Hematopoietic multipotent progenitor cell treated with erythropoietin and hydrocortisone succinate and interleukin-3 and kit ligand, for 4 days (in vitro differentiated cells): ENCODE data around the gene GRM4.

Source experiments
- DNase-seq: peaks from one replicate; pipeline ENCODE4 v3.0.0-alpha.2; 2015

The GRM4 gene

DNA sequence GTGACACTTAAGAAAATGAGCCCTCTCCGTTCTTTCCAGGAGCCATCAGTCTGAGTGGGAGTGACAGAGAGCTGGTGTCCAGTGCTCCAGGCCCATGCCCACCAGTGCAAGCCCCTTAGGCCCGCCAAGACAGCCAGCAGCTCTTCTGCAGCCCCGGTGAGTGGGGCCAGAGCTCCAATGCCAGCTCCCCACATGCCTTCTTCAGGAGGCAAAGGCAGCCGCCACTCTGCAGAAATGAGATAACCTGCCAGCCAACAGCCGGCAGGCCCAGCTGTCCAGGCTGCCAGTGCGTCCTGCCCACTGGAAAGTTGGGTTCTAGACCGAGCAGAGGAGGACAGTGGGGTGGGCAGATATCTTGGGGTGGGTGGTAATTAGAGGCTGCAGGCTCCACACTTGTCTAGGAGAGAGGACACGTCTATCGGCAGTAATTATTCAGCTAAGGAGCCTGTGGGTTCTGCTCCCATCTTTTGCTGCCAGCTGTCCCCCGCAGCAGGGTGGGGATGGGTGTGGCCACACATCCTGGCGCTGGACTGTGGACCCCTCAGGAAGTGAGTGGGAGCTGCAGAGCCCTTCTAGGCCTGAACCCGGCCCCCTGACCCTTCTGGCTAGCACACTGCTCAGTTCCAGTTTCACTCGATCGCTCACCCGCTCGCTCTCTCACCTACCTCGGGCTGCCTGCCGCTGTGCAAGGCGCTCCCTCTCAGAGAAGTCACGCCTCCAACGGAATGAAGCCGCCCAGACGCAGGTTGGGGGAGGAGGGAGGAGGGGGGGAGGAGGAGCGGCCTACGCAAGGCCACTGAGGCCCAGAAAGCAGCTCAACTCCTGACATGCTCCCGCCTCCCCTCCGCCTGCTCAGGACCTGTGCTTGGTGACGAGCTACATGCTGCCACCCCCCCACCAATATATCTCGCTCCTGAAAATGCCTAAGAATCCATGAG is 3.6 kb downstream of the GRM4 start:
- peak; percentile 39 for DNase-seq

DNA sequence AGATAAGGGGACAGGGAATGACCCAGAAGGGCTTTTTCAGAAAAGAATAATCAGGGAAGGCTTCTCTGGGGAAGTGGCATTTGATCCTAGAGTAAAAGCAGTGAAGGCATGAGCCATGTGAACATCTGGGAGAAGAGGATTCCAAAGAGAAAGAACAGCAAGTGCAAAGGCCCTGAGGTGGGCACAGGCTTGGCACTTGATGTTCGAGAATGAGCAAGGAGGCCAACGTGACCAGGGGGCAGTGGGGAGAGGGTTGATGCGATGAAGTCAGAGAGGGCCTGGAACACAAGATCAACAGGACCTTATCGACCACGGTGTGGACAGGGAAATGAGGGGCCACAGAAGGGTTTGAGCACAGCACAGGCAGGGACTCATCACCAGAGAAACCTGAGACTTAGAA is 5.8 kb downstream of the GRM4 start:
- no peak for DNase-seq

DNA sequence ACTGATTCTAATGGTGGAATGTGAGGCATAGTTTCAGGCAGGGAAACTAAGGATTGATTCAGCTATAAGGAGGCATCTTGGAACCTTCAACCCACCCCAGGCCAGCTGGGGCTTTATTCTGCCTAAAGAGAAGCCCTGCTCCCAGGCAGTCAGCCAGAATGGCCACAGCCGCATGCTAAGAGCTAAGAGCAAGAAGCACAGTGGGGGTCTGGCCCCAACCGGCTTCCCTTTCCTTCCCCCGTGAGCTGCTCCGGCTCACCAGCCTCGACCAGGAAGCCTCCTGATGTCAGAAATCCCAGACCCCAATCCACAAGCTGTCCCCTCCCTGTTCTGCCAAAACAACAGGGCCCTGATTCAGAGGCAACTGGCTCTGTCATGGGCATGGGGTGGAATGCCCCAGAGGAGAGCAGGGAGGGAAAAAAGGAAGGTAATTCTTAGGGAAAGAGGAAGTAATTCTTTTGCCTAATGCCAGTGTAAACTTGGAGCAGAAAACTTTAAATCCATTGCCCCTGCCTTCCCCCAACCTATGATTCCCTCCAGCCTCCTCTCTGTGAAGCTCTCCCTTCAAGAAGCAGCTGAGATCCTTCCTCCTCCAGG is 6.9 kb downstream of the GRM4 start:
- DNase-seq = no peak

DNA sequence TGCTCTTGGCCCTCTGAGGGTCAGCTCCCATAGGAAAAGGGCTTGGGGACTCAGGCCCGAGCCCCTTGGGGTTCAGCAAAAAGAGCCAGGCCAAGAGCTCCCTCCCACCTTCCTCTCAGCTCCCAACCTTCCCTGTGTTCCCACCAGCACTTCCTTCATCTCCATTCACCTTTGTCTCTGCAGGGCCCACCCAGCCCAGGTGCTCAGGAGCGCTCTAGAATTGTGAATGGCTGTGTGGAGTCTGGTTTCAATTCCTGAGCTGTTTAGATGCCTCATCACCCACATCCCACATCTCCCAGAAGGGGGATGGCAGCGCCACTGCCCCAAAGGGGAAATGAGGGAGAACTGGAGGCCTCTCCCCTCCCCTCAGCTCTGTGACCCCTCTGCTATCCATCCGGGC is 7.7 kb downstream of the GRM4 start:
- DNase-seq = no peak

DNA sequence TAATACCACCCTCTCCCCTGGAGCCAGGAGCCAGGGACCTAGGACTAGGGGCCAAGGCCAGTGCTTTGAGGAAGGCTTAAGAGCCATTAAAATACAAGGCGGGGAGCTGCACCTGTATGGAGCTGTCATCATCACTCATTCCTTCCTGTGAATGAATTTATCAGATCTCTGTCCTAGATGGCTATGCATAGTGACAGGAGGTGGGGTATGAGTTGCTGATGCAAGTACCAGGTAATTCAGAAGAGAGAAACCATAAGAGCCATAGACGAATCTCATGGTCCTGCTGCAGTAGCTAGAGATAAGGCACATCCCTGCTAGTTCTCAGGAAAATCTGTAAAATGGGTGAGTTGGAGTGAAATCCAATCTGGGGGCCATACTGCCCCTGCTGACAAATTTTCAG is 10.3 kb downstream of the GRM4 start:
- no peak for DNase-seq

DNA sequence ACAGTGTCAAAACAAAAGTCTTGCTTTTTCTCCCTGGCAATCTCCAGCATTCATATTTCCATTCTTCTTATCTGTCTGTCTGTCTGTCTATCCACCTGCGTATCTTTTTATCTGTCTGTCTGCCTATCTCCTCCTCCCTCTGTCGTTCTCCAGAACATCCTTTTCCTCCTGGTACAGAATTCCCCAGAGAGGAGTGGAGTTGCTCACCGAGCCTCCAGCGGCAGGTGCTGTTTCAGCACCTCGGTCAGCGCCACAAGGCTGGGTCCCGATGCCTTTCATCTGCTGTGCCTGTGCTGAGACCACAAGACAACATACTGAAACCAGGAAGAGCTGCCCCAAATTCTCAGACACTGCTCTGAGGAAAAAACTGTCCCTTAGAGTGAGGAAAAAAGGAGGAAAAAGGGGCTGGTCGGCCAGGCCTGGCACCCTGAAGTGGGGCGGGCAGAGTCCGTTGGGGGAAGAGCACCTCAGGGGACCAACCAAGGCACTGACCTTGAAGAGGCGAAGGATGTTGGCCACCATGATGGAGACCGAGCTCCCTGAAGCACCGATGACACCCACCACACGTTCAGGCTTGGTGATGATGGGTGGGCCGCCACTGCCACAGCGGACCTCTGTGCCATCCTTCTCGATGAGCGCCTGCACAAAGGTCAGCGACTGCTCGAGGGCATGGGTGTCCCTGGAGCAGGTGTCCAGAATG is 13.3 kb downstream of the GRM4 start:
- peak; percentile 64 for DNase-seq

DNA sequence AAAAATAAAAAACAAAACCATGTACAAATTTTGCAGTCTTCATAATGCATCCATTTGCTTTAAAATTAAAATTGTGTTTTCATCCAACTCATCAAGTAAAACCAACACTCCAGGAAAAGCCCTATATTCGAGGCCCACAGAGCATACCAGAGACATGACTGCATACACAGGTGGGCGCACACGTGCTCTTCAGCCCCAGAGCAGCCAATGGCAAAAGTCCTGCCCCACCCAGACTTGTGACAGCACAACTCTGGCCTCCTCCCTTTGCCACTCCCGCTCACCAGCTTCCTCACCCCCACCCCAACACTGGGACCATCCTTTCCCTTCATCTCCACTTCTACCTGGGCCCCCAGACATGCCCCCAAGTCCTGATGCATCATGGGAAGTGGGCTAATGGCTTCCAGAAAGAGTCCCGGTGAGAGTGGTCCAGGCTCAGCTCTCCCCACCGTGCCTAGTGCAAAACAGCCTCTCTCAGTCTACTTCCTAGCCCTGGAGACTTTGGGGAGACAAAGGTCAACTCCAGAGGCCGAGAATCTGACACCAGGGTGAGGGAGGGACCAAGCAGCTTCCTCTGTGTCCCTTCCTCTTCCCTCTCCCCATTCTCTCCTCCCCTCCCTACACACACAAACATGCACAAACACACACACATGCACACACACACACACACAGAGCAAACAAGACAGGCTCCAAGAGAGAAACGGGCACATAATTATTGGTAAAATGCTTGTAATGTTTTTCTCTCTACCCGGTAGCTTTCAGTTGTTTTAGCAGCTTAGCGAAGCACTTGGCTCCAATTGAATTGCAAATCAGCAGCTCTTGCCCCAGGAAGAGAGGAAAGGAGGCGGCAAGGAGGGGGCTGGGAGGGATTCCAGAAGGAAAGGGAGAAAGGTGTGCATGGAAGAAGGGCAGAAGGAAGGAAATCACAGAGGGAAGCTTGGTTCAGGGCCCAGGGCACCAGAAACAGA is 14.3 kb downstream of the GRM4 start:
- no peak for DNase-seq

DNA sequence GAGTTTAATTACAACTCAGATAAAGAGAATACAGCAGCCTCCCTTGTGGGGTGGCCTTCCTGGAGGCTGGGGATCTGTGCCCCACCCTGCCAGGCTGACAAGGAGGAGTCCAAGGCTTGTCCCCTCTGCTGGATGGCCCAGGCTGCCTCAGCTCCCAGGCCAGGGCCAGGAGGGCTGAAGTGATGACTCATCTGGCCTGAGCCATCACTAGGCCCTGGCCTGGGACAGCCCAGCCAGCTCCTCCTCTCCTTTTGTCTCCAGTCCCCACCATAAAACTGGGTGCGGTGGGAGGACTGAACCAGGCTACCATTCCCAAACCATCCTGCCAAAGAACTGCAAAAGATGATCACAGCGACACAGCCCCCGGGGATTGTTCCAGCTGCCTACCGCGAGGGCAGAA is 15.0 kb downstream of the GRM4 start:
- DNase-seq = no peak

DNA sequence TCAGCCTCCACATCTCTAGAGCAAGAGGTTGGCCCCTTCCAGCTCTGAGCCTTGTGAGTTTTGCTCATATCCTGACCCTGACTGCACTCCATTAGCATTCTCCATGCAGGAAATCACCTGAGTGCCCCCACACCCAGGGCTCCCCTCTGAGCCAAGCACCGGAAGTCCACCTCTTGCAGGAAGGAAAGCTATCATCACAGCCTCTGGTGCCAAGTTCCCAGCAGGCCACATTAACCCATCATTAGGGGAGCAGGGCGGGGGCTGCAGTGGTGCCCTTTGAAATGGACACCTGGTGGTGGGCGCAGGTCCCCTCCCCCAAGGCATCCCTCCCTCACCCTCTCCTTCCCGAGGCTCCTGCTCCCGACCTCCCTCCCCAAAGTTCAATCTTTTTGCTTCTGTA is 16.1 kb downstream of the GRM4 start:
- DNase-seq = no peak

DNA sequence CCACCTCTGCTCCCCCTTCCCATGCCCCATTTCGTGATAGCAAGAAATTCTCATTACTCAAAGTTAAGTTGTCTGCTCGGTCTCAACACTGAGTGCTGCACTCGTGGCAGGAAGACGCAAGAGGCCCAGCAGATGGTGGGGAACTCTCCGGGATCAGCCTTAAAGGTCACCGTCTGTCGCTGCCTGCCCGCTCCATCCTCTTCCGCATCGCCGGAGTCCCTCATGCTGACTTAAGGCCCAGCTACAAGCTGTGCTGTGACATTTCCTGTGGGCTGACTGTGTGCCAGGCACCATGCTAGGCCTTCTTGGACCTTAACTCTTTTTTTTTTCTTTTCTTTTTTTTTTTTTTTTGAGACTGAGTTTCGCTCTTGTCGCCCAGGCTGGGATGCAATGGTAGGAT is 17.8 kb downstream of the GRM4 start:
- DNase-seq = no peak

DNA sequence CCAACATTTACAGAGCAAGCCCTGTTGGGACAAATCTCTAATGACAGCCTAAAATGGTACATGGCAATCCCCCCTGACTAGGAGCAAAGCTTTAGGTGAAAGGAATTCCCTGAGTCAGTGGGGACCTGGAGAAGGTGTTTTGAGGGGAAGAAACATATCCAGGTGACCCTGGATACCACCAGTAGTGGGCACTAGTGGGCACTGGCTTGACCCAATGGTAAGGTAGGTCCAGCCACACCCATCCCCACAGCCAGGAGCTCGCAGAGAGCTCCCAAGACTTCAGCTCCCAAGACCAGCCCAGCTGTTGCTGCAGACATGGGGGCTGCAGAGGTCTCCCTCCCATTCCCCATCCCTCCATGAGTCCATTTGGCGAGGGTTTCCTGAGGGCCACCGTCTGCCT is 19.5 kb downstream of the GRM4 start:
- DNase-seq = no peak

DNA sequence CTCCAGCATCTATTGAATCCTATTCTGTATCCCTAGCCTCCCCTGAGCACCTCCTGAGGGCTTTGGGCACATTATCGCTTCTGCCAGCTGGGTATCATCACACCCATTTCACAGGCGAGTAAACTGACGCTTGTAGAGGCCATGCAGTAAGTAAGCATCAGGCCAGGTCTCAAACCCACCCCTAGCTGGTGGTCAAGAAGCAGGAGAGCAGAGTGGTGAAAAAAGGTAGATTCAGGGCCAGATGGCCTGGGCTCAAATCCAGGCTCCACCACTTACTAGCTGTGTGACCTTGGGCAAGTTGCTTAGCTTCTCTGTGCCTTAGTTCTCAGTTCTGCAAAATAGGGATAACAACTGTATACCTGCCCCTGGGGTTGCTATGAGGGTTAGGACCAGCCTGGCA is 19.9 kb downstream of the GRM4 start:
- no peak for DNase-seq

DNA sequence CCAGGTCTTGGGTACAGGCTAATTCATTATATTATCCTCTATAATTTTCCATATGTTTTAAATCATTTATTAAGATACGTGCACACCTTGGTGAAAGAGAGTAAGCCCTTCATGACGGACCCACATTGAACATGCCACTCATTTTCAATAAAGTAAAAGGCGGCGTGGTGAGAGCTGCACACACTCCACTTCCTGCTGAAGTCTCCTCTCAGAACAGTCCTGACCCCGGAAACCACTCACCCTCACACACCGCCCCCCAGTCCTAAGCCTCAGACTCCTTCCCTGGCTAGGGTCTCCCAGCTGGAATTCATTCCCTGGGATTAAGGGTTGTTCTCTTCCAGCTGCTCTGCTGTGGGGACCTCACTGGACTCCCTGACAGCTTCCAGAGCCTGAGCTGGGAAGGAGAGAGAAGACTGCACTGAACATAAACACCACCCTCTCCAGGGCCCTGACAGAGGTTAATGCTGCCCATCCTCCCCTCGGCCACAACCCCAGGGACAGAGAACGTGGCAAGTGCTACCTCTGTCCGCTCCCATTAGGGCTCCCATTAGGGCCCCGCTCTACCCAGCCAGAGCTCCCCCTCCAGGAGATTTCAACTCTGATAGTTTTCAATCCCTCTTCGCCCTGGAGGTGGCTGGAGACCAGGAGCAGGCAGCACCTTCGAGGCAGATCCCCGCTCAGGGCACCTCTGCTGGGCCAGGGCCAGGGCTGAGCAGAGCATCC is 24.8 kb downstream of the GRM4 start:
- DNase-seq = no peak

DNA sequence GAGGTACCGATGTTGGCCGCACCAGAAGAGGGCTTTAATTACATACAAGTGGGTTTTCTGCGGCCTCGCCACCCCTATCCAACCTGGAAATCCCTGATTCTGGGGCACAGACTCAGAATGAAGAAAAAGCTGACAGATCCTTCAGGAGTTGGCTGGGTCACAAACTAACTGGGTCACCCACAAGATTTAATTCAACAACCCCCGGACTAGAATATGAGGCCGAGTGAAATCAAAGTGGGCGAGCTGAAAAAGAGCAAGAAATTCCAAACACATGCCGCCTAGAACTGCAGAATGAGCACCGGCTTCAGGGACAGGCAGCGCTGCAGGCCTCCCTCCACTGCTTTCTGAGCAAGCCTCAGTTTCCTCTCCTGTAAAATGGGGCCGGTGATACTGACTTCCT is 30.0 kb downstream of the GRM4 start:
- no peak for DNase-seq

DNA sequence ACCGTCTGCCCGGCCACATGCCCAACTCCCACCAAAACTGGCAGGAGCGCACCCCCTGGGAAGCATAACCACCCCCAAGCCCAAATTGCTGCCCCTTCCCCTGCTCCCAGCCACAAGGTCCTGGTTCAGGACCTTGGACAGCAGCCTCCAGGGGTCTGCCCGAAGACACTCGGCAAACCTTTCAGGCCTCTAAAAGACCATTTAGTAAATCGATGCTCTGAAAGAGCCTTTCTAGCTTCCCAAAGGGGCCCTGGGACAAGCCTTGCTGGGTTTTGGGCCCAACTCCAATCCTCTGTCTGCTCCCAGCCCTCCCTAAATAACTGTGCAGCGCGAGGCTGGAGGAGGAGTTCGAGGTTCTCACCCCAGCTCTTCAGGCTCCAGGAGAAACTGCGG is 30.5 kb downstream of the GRM4 start:
- DNase-seq = peak; percentile 56

DNA sequence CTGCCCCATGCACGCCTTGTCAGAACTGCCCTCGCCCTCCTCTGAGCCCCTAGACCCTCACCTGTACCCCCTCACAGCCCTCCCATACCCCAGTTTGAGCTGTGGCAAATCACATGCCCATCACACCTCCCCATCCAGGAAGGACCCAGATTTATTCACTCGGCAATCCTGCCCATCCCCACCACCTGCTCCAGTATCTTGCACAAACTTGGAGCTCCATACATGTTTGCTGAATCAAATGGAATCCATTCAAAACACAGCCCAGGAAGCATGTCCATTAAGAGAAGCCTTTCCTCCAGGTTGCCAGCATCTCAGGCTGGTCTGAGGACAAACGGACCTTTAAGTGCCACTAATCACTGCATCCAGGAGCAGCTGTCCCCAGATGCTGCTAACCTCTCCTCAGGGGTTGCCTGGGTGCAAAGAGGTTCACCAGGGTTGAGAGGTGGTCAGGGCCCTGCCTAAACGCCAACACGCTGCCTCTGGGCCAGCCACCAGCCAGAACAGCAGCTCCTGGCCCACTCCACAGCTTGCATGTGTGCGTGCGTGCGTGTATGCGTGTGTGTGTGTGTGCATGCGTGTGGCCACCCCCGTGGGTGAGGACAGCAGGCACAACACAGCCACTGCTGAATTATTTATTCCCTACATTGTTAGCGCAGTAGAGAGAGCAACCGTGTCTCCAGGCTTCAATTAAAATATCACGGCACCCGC is 31.0 kb downstream of the GRM4 start:
- no peak for DNase-seq

DNA sequence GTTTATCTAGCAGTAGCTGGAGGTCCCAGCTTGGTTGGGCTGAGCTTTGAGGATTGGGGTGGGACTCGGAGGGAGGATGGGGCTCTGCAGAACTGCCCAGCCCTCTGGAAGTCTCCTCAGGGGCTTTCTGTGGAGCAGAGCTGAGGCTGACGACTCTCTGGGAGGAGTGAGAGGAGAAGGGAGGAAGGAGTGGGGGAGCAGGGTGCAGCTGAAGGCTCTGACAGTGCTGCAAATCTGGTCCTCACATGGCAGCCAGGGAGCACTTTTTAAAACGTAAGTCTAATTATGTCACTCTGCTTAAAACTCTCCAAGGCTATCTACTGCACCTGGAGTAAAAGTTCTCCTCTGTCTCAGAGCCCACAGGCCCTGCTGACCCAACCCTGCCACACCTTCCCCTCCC is 32.4 kb downstream of the GRM4 start:
- DNase-seq = no peak

DNA sequence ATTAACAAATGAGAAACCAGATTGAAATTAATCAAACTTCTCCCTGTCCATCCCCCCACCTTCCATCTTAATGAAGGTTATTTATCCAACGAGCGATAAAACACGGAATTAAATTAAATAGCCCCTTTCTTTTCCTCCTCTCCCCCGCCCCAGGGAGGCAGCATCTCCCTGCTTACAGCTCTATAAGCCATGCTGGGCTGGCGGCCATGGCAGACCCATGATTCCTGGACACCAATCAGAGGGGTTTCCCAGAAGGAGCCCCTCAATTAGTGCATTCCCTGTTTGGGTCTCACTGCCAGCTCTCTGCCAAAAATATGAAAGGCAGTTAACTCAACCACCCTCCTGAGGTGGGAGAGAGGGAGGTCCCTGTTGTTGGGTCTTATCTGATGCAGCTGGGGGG is 33.8 kb downstream of the GRM4 start:
- DNase-seq = no peak

DNA sequence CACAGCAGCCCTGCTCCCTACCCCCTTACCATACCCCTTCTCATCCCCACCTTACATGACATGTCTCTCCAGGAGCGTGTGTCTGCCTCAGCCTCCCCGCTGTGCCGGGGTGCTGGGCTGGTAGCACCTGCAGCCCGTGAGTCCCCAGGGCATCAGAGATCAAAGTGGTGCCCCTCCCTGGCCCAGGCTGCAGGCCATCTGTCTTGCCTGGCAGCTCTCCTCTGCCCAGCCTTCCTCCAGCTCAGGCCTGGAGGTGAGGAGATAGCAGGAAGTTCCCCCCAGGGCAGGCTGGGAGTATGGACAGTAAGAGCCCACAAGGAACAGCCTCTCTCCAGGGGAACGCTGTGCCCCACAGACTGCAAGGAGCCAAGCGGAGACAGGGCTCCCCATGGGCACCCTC is 35.3 kb downstream of the GRM4 start:
- no peak for DNase-seq

DNA sequence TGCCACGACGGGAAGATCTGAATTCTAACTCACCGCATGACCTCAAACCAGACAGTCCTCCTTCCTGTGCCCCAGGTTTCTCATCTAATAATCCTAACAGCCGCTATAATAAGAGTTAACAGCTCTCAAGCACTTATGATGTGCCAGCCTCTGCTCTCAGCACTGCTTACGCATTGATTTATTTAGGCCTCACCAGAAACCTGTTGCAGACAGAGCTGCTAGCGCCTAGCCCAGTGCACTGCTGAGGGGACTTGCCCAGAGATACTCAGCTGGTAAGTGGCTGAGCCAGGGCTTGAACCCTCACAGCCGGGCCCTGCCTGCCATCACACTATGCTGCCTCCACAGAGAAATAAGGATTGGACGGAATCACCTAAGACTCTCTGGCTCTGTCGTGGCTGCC is 37.7 kb downstream of the GRM4 start:
- DNase-seq = no peak

DNA sequence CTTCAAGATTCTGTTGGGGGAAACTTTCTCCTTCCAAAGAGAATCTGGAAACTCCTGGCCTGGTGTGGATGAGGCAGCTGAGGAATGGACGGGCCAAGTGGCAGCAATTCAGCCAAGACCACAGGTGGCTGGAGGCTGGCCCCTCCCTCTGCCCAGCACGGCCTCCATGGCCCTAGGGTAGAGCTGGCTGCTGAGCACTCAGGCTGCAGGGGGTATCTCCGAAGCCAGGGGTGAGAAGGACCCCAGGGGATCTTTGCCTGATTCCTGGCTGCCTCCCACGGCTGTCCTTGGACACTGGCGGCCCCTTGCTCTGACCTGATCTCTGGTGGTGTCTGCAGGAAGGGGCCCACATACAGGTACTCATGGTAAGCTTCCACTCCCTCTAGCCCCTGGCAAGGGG is 39.0 kb downstream of the GRM4 start:
- DNase-seq = no peak

DNA sequence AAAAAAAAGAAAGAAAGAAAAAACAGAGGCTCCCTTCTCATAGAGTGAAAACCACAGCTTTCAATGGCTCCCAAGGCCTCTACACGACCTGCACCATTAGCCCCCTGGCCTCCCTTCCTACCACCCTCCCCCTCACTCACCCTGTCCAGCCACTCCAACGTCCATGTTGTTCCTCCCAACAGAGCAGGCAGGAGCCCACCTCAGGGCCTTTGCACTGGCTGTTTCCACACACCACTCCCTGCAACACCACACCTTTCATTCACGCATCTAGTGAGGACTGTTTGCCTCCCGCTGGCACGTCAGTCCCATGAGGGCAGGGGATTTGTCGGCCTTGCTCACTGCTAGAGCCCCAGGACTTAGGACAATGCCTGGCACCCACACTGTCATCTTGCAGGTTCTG is 39.5 kb downstream of the GRM4 start:
- no peak for DNase-seq
